Measurements from ENCODE around the gene SLC9A6.
"Not testable (repeated sequence)": the region's sequence is repeated elsewhere in the genome, so short reads cannot be mapped to it uniquely, and the experiment has no call there.

DNA sequence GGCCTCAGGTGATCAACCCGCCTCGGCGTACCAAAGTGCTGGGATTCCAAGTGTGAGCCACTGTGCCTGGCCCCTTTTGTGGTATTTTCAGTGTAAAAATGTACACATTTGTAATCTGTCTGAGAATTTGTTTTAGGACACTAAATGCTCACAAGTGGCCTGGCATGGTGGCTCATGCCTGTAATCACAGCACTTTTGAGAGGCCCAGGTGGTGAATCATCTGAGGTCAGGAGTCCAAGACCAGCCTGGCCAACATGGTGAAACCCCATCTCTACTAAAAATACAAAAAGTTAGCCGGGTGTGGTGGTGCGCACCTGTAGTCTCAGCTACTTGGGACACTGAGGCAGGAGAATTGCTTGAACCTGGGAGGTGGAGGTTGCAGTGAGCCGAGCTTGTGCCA lies 106.7 kb downstream of the SLC9A6 start:
- TF ChIP-seq, protein P1, sequence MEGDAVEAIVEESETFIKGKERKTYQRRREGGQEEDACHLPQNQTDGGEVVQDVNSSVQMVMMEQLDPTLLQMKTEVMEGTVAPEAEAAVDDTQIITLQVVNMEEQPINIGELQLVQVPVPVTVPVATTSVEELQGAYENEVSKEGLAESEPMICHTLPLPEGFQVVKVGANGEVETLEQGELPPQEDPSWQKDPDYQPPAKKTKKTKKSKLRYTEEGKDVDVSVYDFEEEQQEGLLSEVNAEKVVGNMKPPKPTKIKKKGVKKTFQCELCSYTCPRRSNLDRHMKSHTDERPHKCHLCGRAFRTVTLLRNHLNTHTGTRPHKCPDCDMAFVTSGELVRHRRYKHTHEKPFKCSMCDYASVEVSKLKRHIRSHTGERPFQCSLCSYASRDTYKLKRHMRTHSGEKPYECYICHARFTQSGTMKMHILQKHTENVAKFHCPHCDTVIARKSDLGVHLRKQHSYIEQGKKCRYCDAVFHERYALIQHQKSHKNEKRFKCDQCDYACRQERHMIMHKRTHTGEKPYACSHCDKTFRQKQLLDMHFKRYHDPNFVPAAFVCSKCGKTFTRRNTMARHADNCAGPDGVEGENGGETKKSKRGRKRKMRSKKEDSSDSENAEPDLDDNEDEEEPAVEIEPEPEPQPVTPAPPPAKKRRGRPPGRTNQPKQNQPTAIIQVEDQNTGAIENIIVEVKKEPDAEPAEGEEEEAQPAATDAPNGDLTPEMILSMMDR (tag by site-specific recombination; IDR thresholded peaks at IDR 0.05) = not testable (repeated sequence)
- not testable (repeated sequence) for TF ChIP-seq ZNF792 (tag by site-specific recombination; IDR thresholded peaks at IDR 0.05); ZNF394 (tag by site-specific recombination; IDR thresholded peaks at IDR 0.05; ENCODE audit: borderline replicate concordance); OVOL3 (tag by site-specific recombination; IDR thresholded peaks at IDR 0.05); ZNF350 (tag by site-specific recombination; IDR thresholded peaks at IDR 0.05); ZNF549 (tag by site-specific recombination; IDR thresholded peaks at IDR 0.05); SETDB1 (IDR thresholded peaks at IDR 0.05; ENCODE audit: insufficient read length, low read length); ZNF529 (tag by site-specific recombination; IDR thresholded peaks at IDR 0.05; ENCODE audit: insufficient replicate concordance); PRDM1 (tag by site-specific recombination; IDR thresholded peaks at IDR 0.05); ZNF585B (tag by site-specific recombination; IDR thresholded peaks at IDR 0.05)
- TF ChIP-seq, protein P2, sequence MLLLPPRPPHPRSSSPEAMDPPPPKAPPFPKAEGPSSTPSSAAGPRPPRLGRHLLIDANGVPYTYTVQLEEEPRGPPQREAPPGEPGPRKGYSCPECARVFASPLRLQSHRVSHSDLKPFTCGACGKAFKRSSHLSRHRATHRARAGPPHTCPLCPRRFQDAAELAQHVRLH (tag by site-specific recombination; IDR thresholded peaks at IDR 0.05) = not testable (repeated sequence)
- TF ChIP-seq, protein P3, sequence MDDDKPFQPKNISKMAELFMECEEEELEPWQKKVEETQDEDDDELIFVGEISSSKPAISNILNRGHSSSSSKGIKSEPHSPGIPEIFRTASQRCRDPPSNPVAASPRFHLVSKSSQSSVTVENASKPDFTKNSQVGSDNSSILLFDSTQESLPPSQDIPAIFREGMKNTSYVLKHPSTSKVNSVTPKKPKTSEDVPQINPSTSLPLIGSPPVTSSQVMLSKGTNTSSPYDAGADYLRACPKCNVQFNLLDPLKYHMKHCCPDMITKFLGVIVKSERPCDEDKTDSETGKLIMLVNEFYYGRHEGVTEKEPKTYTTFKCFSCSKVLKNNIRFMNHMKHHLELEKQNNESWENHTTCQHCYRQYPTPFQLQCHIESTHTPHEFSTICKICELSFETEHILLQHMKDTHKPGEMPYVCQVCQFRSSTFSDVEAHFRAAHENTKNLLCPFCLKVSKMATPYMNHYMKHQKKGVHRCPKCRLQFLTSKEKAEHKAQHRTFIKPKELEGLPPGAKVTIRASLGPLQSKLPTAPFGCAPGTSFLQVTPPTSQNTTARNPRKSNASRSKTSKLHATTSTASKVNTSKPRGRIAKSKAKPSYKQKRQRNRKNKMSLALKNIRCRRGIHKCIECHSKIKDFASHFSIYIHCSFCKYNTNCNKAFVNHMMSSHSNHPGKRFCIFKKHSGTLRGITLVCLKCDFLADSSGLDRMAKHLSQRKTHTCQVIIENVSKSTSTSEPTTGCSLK (tag by site-specific recombination; IDR thresholded peaks at IDR 0.05) = not testable (repeated sequence)
